ENCODE measurements around the gene ERBB4. TPM values are rescaled to one million over a fixed set of nuclear protein-coding genes. Genes with fewer than 3 reads are reported as not detected.

Gene ERBB4
- total RNA-seq, 4 donors from 2014 or later, result 5.5 to 21.0 (median 18.3) TPM

GRCh38 chr2:212119591-212119990 is 419.0 kb downstream of the ERBB4 start:
- 87 to 90% methylated on average over 2 of the region's 2 CpGs for WGBS, 2 donors

DNA sequence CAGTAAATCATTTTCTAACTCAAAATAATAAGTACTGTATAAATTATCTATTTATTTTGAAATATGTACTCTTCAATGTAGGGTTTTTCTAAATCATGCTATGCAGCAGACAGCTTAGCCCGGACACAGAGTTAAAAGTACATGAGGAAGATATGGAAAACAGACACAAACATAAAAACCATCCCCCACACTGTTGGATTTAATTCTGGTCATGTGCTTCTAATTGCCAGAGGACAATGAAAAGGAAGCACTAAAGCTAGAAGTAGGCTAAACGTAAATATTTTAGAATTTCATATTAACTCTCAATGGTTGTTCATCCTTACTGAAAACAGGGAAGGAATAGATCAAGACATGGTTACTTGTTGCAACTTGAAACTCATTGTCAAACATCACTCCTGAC is 420.7 kb downstream of the ERBB4 start:
- Histone ChIP-seq H3K36me3 (no peaks in the 10 kb centered on the region), H3K9me3 (no peaks in the 10 kb centered on the region), H3K4me3 (replicated peaks in 1 of 3) (no peak overlapping the region), H3K4me1 (peaks cover 7% of the 10 kb centered on the region in 2 donors), H3K27ac (no peak overlapping the region), H3K27me3 (no peaks in the 10 kb centered on the region)
- TF ChIP-seq CTCF (IDR thresholded peaks at IDR 0.05) (no peak), POLR2A (IDR thresholded peaks at IDR 0.05) (no peak)
- 71 to 78% methylated on average over 2 of the region's 2 CpGs for WGBS, 2 donors
- DNase-seq, result no peak
- intact Hi-C loops (cut with DNase I), result no loop called here

More at GRCh38 chr2:212119591-212119990, 419.0 kb downstream of the ERBB4 start:
- no peak for DNase-seq
- Histone ChIP-seq H3K4me3 (replicated peaks in 1 of 3) (no peak overlapping the region), H3K36me3 (no peaks in the 10 kb centered on the region), H3K27ac (no peak overlapping the region), H3K9me3 (no peaks in the 10 kb centered on the region), H3K4me1 (peaks cover 3 to 6% of the 10 kb centered on the region in 2 donors), H3K27me3 (no peaks in the 10 kb centered on the region)
- intact Hi-C loops (cut with DNase I), result no loop called here
- TF ChIP-seq CTCF (IDR thresholded peaks at IDR 0.05), result no peak
- no peak for TF ChIP-seq POLR2A (IDR thresholded peaks at IDR 0.05)

GRCh38 chr2:212114489-212114888 is 424.1 kb downstream of the ERBB4 start:
- Histone ChIP-seq H3K27me3 (no peaks in the 10 kb centered on the region), H3K36me3 (no peaks in the 10 kb centered on the region), H3K27ac (no peak overlapping the region), H3K4me1 (peaks cover 7 to 11% of the 10 kb centered on the region in 2 donors), H3K4me3 (replicated peaks in 1 of 3) (no peak overlapping the region), H3K9me3 (no peaks in the 10 kb centered on the region)
- DNase-seq, result no peak
- intact Hi-C loops (cut with DNase I), result no loop called here
- 37% methylated on average over 1 of the region's 1 CpG for WGBS, 2 donors
- TF ChIP-seq CTCF (IDR thresholded peaks at IDR 0.05), result no peak
- no peak for TF ChIP-seq POLR2A (IDR thresholded peaks at IDR 0.05)

DNA sequence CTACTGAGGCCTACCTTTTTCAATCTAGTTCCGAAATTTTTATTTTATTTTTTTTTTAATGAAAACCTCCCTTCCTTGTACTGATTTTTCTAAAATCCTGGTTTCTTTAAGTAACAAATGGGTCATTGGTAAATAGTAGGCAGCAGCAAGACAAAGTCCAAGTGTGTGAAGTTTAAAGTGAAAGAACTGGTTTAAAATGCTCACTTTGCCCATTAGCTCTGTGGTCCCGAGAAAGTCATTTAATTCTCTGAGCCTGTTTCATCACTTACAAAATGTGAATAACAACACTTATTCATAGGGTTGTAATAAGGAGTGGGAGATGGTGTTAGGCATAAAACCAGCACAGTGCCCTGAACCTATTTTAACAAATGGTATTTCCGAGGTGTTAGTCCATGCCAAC is 426.2 kb downstream of the ERBB4 start:
- 93 to 95% methylated on average over 3 of the region's 3 CpGs for WGBS, 2 donors
- no peak for TF ChIP-seq POLR2A (IDR thresholded peaks at IDR 0.05)
- no peak for TF ChIP-seq CTCF (IDR thresholded peaks at IDR 0.05)
- no peak overlapping the region for H3K27ac ChIP-seq
- no peaks in the 10 kb centered on the region for H3K9me3 ChIP-seq
- intact Hi-C loops (cut with DNase I), result no loop called here
- H3K27me3 ChIP-seq, result no peaks in the 10 kb centered on the region
- peaks cover 12 to 17% of the 10 kb centered on the region in 2 donors for H3K4me1 ChIP-seq
- H3K36me3 ChIP-seq, result no peaks in the 10 kb centered on the region
- DNase-seq, result no peak
- no peak overlapping the region for H3K4me3 ChIP-seq (replicated peaks in 1 of 3)

DNA sequence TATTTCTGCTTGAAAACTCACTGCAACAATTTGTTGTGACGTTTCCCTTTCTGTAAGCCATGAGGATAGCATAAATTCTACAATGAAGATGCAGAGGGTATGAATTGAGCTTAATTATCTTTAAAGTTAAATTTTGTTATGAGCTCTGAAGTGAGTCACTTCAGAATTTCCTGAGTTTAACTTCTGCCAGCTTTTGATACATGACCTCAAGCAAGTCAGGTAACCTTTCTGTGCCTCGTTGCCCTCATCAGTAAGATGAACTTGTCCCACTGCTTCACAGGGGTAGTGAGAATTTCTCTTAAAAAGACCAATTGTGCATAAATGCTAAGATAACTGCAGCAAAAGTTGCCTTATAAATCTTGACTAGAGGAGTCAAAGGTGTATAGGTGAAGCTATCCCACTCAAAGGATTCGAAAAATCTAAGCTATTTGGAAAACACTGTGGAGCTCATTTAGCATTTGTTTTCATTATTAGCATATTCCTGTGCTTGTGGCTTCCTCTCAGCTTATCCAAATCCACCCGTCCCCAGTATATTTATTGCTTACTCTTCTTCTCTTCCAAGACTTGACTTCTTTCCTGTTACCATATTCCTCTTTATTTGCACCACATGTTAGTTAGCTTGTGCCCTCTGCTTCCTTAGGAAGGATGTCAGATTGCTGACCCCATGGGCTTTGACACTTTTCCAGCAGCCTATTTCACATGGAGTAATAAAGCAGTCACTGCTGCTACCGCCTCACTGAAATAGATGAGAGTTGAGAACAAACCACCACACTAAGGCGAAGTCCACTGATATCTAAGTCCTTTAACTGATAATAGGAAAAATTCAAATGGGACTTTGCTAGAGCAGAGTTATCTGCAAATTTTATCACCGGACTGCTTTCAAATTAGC is 428.6 kb downstream of the ERBB4 start:
- TF ChIP-seq POLR2A (IDR thresholded peaks at IDR 0.05) (no peak), CTCF (IDR thresholded peaks at IDR 0.05) (no peak)
- H3K36me3 ChIP-seq, result no peaks in the 10 kb centered on the region
- H3K27ac ChIP-seq, result no peak overlapping the region
- WGBS, 2 donors, result 74 to 79% methylated on average over 7 of the region's 7 CpGs
- H3K27me3 ChIP-seq, result no peaks in the 10 kb centered on the region
- peaks cover 10 to 17% of the 10 kb centered on the region in 2 donors for H3K4me1 ChIP-seq
- H3K4me3 ChIP-seq (replicated peaks in 1 of 3), result no peak overlapping the region
- H3K9me3 ChIP-seq, result no peaks in the 10 kb centered on the region
- DNase-seq, result no peak
- intact Hi-C loops (cut with DNase I), result no loop called here
